Measurements from ENCODE around the gene TMEM114.
"Not testable (repeated sequence)": the region's sequence is repeated elsewhere in the genome, so short reads cannot be mapped to it uniquely, and the experiment has no call there.

TMEM114 gene

GRCh38 chr16:8575399-8575798 is 14.9 kb downstream of the TMEM114 start:
- no peak for DNase-seq (ENCODE audit: low read depth)

GRCh38 chr16:8572919-8573724 is 17.2 kb downstream of the TMEM114 start:
- peak; percentile 13 for DNase-seq (ENCODE audit: low read depth)

- no peak for DNase-seq (ENCODE audit: low read depth)
Measured at GRCh38 chr16:8572063-8572918, 18.0 kb downstream of the TMEM114 start.

GRCh38 chr16:8571061-8571596 is 19.2 kb downstream of the TMEM114 start:
- DNase-seq (ENCODE audit: low read depth), result peak; percentile 2

GRCh38 chr16:8570393-8570792 is 19.9 kb downstream of the TMEM114 start:
- not testable (repeated sequence) for DNase-seq (ENCODE audit: low read depth)

- no peak for DNase-seq (ENCODE audit: low read depth)
Measured at GRCh38 chr16:8569650-8570346, 20.5 kb downstream of the TMEM114 start.

- no peak for DNase-seq (ENCODE audit: low read depth)
Measured at GRCh38 chr16:8568231-8568617, 22.1 kb downstream of the TMEM114 start.

- DNase-seq (ENCODE audit: low read depth), result peak; percentile 84
Measured at GRCh38 chr16:8567355-8568230, 22.7 kb downstream of the TMEM114 start.

- DNase-seq (ENCODE audit: low read depth), result no peak
Measured at GRCh38 chr16:8565498-8565897, 24.8 kb downstream of the TMEM114 start.

GRCh38 chr16:8564934-8565345 is 25.4 kb downstream of the TMEM114 start:
- DNase-seq (ENCODE audit: low read depth), result no peak

GRCh38 chr16:8563944-8564540 is 26.3 kb downstream of the TMEM114 start:
- DNase-seq (ENCODE audit: low read depth), result not testable (repeated sequence)

GRCh38 chr16:8561496-8561895 is 28.8 kb downstream of the TMEM114 start:
- DNase-seq (ENCODE audit: low read depth), result no peak

GRCh38 chr16:8555400-8555799 is 34.9 kb downstream of the TMEM114 start:
- DNase-seq (ENCODE audit: low read depth), result no peak

GRCh38 chr16:8554881-8555280 is 35.4 kb downstream of the TMEM114 start:
- no peak for DNase-seq (ENCODE audit: low read depth)

GRCh38 chr16:8554022-8554421 is 36.3 kb downstream of the TMEM114 start:
- no peak for DNase-seq (ENCODE audit: low read depth)

GRCh38 chr16:8552487-8553221 is 37.7 kb downstream of the TMEM114 start:
- DNase-seq (ENCODE audit: low read depth), result no peak

- no peak for DNase-seq (ENCODE audit: low read depth)
Measured at GRCh38 chr16:8551388-8552332, 38.7 kb downstream of the TMEM114 start.

- DNase-seq (ENCODE audit: low read depth), result no peak
Measured at GRCh38 chr16:8550728-8551387, 39.5 kb downstream of the TMEM114 start.

All from fibroblast of the conjunctiva (primary cell).